Colon (tissue), 2 donors: ENCODE measurements around the gene ALDH1A1.
"Not testable (repeated sequence)": the region's sequence is repeated elsewhere in the genome, so short reads cannot be mapped to it uniquely, and the experiment has no call there.

Experiments
- FAIRE-seq: peaks from 2 replicates; lab custom pipeline; 2012; peaks lifted over from hg19 to GRCh38; lab: Jason Lieb, UNC
- donor health status: control.
- donor health status: control.

Gene ALDH1A1

GRCh38 chr9:72895122-72895521 is 57.7 kb downstream of the ALDH1A1 start:
- no peak for FAIRE-seq

GRCh38 chr9:72894342-72894741 is 58.5 kb downstream of the ALDH1A1 start:
- no peak for FAIRE-seq

GRCh38 chr9:72893437-72893836 is 59.4 kb downstream of the ALDH1A1 start:
- FAIRE-seq = no peak

- no peak for FAIRE-seq
Observed at GRCh38 chr9:72891043-72891442, 61.8 kb downstream of the ALDH1A1 start.

- FAIRE-seq = no peak
Observed at GRCh38 chr9:72888943-72889342, 63.9 kb downstream of the ALDH1A1 start.

GRCh38 chr9:72888067-72888466 is 64.8 kb downstream of the ALDH1A1 start:
- no peak for FAIRE-seq

GRCh38 chr9:72886386-72886785 is 66.5 kb downstream of the ALDH1A1 start:
- no peak for FAIRE-seq

- no peak for FAIRE-seq
Observed at GRCh38 chr9:72884508-72884907, 68.3 kb downstream of the ALDH1A1 start.

GRCh38 chr9:72883875-72884274 is 69.0 kb downstream of the ALDH1A1 start:
- FAIRE-seq = no peak

- no peak for FAIRE-seq
Observed at GRCh38 chr9:72882117-72882775, 70.6 kb downstream of the ALDH1A1 start.

- FAIRE-seq = no peak
Observed at GRCh38 chr9:72880821-72881220, 72.0 kb downstream of the ALDH1A1 start.

GRCh38 chr9:72875221-72875620 is 77.6 kb downstream of the ALDH1A1 start:
- no peak for FAIRE-seq

- no peak for FAIRE-seq
Observed at GRCh38 chr9:72874344-72874743, 78.5 kb downstream of the ALDH1A1 start.

- no peak for FAIRE-seq
Observed at GRCh38 chr9:72873456-72873855, 79.4 kb downstream of the ALDH1A1 start.

GRCh38 chr9:72872718-72873117 is 80.1 kb downstream of the ALDH1A1 start:
- no peak for FAIRE-seq

GRCh38 chr9:72871685-72872084 is 81.2 kb downstream of the ALDH1A1 start:
- no peak for FAIRE-seq

- no peak for FAIRE-seq
Observed at GRCh38 chr9:72864327-72864726, 88.5 kb downstream of the ALDH1A1 start.

- FAIRE-seq = no peak
Observed at GRCh38 chr9:72863456-72864094, 89.3 kb downstream of the ALDH1A1 start.

- not testable (repeated sequence) for FAIRE-seq
Observed at GRCh38 chr9:72862788-72863187, 90.1 kb downstream of the ALDH1A1 start.

GRCh38 chr9:72858089-72858912 is 94.6 kb downstream of the ALDH1A1 start:
- FAIRE-seq = no peak

- FAIRE-seq = no peak
Observed at GRCh38 chr9:72857624-72857996, 95.2 kb downstream of the ALDH1A1 start.

GRCh38 chr9:72856972-72857623 is 95.8 kb downstream of the ALDH1A1 start:
- no peak for FAIRE-seq
